ENCODE measurements around the gene PFKP.

The PFKP gene

GRCh38 chr10:3172446-3173170 is 105.3 kb downstream of the PFKP start, which contains the start of gene PITRM1:
Gene PITRM1 (minus strand): TSS chr10:3172782. CDS start chr10:3172772, 10 bp downstream.
- Histone ChIP-seq H3K79me1 (ENCODE audit: low read length) (no peaks in the 10 kb centered on the region), H3K4ac (ENCODE audit: low read depth, low read length) (no peak within 1 kb of the TSS), H2BK120ac (ENCODE audit: low read depth, low read length) (peak within 1 kb of the TSS; percentile 10), H3K56ac (ENCODE audit: low read length) (peak within 1 kb of the TSS; percentile 88), H4K5ac (ENCODE audit: low read length) (no peak within 1 kb of the TSS), H4K8ac (ENCODE audit: low read depth, low read length) (no peak within 1 kb of the TSS), H3K36me3 (ENCODE audit: control insufficient read depth, insufficient read depth, low read length) (no peaks in the 10 kb centered on the region), H2BK5ac (ENCODE audit: low read length) (peak within 1 kb of the TSS; percentile 17), H3K4me2 (ENCODE audit: low read length) (peak within 1 kb of the TSS; percentile 62), H3K18ac (ENCODE audit: low read length) (peak within 1 kb of the TSS; percentile 76), H3K27me3 (ENCODE audit: insufficient read depth, low read length, poor library complexity) (no peaks in the 10 kb centered on the region), H3K79me2 (ENCODE audit: control insufficient read depth, insufficient read depth, low read length) (no peaks in the 10 kb centered on the region), H2BK15ac (replicated peaks; ENCODE audit: low read depth) (no peak within 1 kb of the TSS), H3K23ac (ENCODE audit: low read length) (no peak within 1 kb of the TSS), H3K9ac (ENCODE audit: low read length) (peak within 1 kb of the TSS; percentile 86), H3K4me3 (ENCODE audit: low read length) (peak within 1 kb of the TSS; percentile 75), H2AK5ac (ENCODE audit: low read length) (no peak within 1 kb of the TSS), H3K4me1 (ENCODE audit: control insufficient read depth, low read depth, low read length) (no peaks in the 10 kb centered on the region), H3K27ac (ENCODE audit: low read depth, low read length) (peak within 1 kb of the TSS; percentile 30)
- DNase-seq: peak; percentile 99
- no CpG with 5 or more reads among the region's 73 CpGs for WGBS (ENCODE audit: extremely low coverage, insufficient coverage, low lambda C conversion rate)

- Histone ChIP-seq H3K4me2 (ENCODE audit: low read length) (peak overlapping the region; percentile 59), H3K27me3 (ENCODE audit: insufficient read depth, low read length, poor library complexity) (no peaks in the 10 kb centered on the region), H2BK120ac (ENCODE audit: low read depth, low read length) (no peak overlapping the region), H3K56ac (ENCODE audit: low read length) (peak overlapping the region; percentile 69), H4K8ac (ENCODE audit: low read depth, low read length) (no peak overlapping the region), H2BK5ac (ENCODE audit: low read length) (peak overlapping the region; percentile 17), H3K4me3 (ENCODE audit: low read length) (no peak overlapping the region), H2AK5ac (ENCODE audit: low read length) (no peak overlapping the region), H3K4ac (ENCODE audit: low read depth, low read length) (no peak overlapping the region), H3K79me2 (ENCODE audit: control insufficient read depth, insufficient read depth, low read length) (no peaks in the 10 kb centered on the region), H3K9ac (ENCODE audit: low read length) (peak overlapping the region; percentile 44), H2BK15ac (replicated peaks; ENCODE audit: low read depth) (no peak overlapping the region), H3K4me1 (ENCODE audit: control insufficient read depth, low read depth, low read length) (no peaks in the 10 kb centered on the region), H3K23ac (ENCODE audit: low read length) (no peak overlapping the region), H3K18ac (ENCODE audit: low read length) (no peak overlapping the region), H3K36me3 (ENCODE audit: control insufficient read depth, insufficient read depth, low read length) (no peaks in the 10 kb centered on the region), H4K5ac (ENCODE audit: low read length) (no peak overlapping the region), H3K27ac (ENCODE audit: low read depth, low read length) (no peak overlapping the region), H3K79me1 (ENCODE audit: low read length) (no peaks in the 10 kb centered on the region)
- WGBS (ENCODE audit: extremely low coverage, insufficient coverage, low lambda C conversion rate): no CpG with 5 or more reads among the region's 26 CpGs
- DNase-seq: peak; percentile 99
These were observed 106.0 kb downstream of the PFKP start for GRCh38 chr10:3173171-3173878.

DNA sequence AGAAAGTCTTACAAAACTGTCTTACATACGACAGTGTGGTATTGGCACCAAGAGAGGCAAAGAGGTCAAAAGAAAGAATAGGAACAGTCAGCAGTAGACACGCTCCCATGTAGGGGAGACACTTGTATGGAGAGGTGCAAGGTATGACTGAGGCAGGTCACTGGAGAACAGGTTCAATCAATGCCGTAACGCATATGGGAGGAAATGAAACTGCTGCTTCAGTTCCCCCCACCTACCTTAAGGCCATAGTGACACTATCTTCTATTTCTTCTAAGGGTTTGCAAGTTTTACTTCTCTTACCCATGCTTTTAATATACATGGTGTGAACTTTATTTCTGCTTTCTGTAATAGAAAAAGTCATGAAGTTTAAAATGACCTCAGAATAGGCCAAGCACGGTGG is 110.7 kb downstream of the PFKP start:
- Histone ChIP-seq H2BK5ac (ENCODE audit: low read length) (no peak overlapping the region), H3K79me2 (ENCODE audit: control insufficient read depth, insufficient read depth, low read length) (no peaks in the 10 kb centered on the region), H2AK5ac (ENCODE audit: low read length) (no peak overlapping the region), H3K4me3 (ENCODE audit: low read length) (no peak overlapping the region), H3K4ac (ENCODE audit: low read depth, low read length) (no peak overlapping the region), H3K27ac (ENCODE audit: low read depth, low read length) (no peak overlapping the region), H2BK15ac (replicated peaks; ENCODE audit: low read depth) (no peak overlapping the region), H3K18ac (ENCODE audit: low read length) (no peak overlapping the region), H3K4me1 (ENCODE audit: control insufficient read depth, low read depth, low read length) (no peaks in the 10 kb centered on the region), H3K79me1 (ENCODE audit: low read length) (no peaks in the 10 kb centered on the region), H3K36me3 (ENCODE audit: control insufficient read depth, insufficient read depth, low read length) (no peaks in the 10 kb centered on the region), H3K23ac (ENCODE audit: low read length) (no peak overlapping the region), H2BK120ac (ENCODE audit: low read depth, low read length) (no peak overlapping the region), H3K56ac (ENCODE audit: low read length) (no peak overlapping the region), H4K5ac (ENCODE audit: low read length) (no peak overlapping the region), H3K4me2 (ENCODE audit: low read length) (no peak overlapping the region), H4K8ac (ENCODE audit: low read depth, low read length) (no peak overlapping the region), H3K9ac (ENCODE audit: low read length) (no peak overlapping the region), H3K27me3 (ENCODE audit: insufficient read depth, low read length, poor library complexity) (no peaks in the 10 kb centered on the region)
- no peak for DNase-seq
- no CpG with 5 or more reads among the region's 5 CpGs for WGBS (ENCODE audit: extremely low coverage, insufficient coverage, low lambda C conversion rate)

DNA sequence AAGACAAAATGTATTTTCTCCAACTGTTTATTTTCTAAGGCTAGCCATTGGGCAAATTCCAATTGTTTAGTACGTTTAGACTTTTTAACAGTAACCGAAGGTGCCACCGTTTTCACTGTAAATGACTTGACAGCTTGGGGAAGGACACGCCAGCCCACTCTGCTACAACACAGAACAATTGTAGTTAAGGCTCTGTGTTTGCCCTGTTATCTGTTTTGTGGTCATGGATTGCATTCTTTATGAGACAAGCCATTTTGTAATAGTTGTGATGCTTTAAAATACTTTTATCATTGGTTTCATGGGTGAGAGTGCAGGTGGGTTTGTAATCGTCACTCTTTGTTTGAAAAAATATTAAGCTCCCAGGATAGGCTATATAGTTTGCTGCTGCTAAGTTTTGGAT is 111.8 kb downstream of the PFKP start:
- no peak overlapping the region for H2AK5ac ChIP-seq (ENCODE audit: low read length)
- H3K4me1 ChIP-seq (ENCODE audit: control insufficient read depth, low read depth, low read length): no peaks in the 10 kb centered on the region
- H3K79me2 ChIP-seq (ENCODE audit: control insufficient read depth, insufficient read depth, low read length): no peaks in the 10 kb centered on the region
- no peak overlapping the region for H2BK15ac ChIP-seq (replicated peaks; ENCODE audit: low read depth)
- no peak overlapping the region for H3K9ac ChIP-seq (ENCODE audit: low read length)
- H3K27ac ChIP-seq (ENCODE audit: low read depth, low read length): no peak overlapping the region
- no peak overlapping the region for H3K23ac ChIP-seq (ENCODE audit: low read length)
- H3K79me1 ChIP-seq (ENCODE audit: low read length): no peaks in the 10 kb centered on the region
- H3K4me3 ChIP-seq (ENCODE audit: low read length): no peak overlapping the region
- H4K8ac ChIP-seq (ENCODE audit: low read depth, low read length): no peak overlapping the region
- no peaks in the 10 kb centered on the region for H3K27me3 ChIP-seq (ENCODE audit: insufficient read depth, low read length, poor library complexity)
- no peak overlapping the region for H3K56ac ChIP-seq (ENCODE audit: low read length)
- no peak overlapping the region for H3K4me2 ChIP-seq (ENCODE audit: low read length)
- no peak overlapping the region for H4K5ac ChIP-seq (ENCODE audit: low read length)
- no peak for DNase-seq
- H2BK5ac ChIP-seq (ENCODE audit: low read length): no peak overlapping the region
- no peak overlapping the region for H3K18ac ChIP-seq (ENCODE audit: low read length)
- H3K4ac ChIP-seq (ENCODE audit: low read depth, low read length): no peak overlapping the region
- no CpG with 5 or more reads among the region's 5 CpGs for WGBS (ENCODE audit: extremely low coverage, insufficient coverage, low lambda C conversion rate)
- H2BK120ac ChIP-seq (ENCODE audit: low read depth, low read length): no peak overlapping the region
- H3K36me3 ChIP-seq (ENCODE audit: control insufficient read depth, insufficient read depth, low read length): no peaks in the 10 kb centered on the region

- no peak overlapping the region for H3K18ac ChIP-seq (ENCODE audit: low read length)
- H3K23ac ChIP-seq (ENCODE audit: low read length): no peak overlapping the region
- no peak overlapping the region for H3K4me3 ChIP-seq (ENCODE audit: low read length)
- peak; percentile 55 for DNase-seq
- H2BK5ac ChIP-seq (ENCODE audit: low read length): no peak overlapping the region
- no peaks in the 10 kb centered on the region for H3K27me3 ChIP-seq (ENCODE audit: insufficient read depth, low read length, poor library complexity)
- no peak overlapping the region for H3K9ac ChIP-seq (ENCODE audit: low read length)
- no peaks in the 10 kb centered on the region for H3K4me1 ChIP-seq (ENCODE audit: control insufficient read depth, low read depth, low read length)
- no peaks in the 10 kb centered on the region for H3K36me3 ChIP-seq (ENCODE audit: control insufficient read depth, insufficient read depth, low read length)
- H3K4me2 ChIP-seq (ENCODE audit: low read length): no peak overlapping the region
- no CpG with 5 or more reads among the region's 6 CpGs for WGBS (ENCODE audit: extremely low coverage, insufficient coverage, low lambda C conversion rate)
- H3K79me2 ChIP-seq (ENCODE audit: control insufficient read depth, insufficient read depth, low read length): no peaks in the 10 kb centered on the region
- H3K4ac ChIP-seq (ENCODE audit: low read depth, low read length): no peak overlapping the region
- H2BK15ac ChIP-seq (replicated peaks; ENCODE audit: low read depth): no peak overlapping the region
- no peaks in the 10 kb centered on the region for H3K79me1 ChIP-seq (ENCODE audit: low read length)
- H3K27ac ChIP-seq (ENCODE audit: low read depth, low read length): no peak overlapping the region
- H4K5ac ChIP-seq (ENCODE audit: low read length): no peak overlapping the region
- no peak overlapping the region for H2BK120ac ChIP-seq (ENCODE audit: low read depth, low read length)
- H3K56ac ChIP-seq (ENCODE audit: low read length): no peak overlapping the region
- no peak overlapping the region for H2AK5ac ChIP-seq (ENCODE audit: low read length)
- no peak overlapping the region for H4K8ac ChIP-seq (ENCODE audit: low read depth, low read length)
These were observed 113.1 kb downstream of the PFKP start for GRCh38 chr10:3180355-3181025.
